ENCODE data around the gene NPC1.

The NPC1 gene

DNA sequence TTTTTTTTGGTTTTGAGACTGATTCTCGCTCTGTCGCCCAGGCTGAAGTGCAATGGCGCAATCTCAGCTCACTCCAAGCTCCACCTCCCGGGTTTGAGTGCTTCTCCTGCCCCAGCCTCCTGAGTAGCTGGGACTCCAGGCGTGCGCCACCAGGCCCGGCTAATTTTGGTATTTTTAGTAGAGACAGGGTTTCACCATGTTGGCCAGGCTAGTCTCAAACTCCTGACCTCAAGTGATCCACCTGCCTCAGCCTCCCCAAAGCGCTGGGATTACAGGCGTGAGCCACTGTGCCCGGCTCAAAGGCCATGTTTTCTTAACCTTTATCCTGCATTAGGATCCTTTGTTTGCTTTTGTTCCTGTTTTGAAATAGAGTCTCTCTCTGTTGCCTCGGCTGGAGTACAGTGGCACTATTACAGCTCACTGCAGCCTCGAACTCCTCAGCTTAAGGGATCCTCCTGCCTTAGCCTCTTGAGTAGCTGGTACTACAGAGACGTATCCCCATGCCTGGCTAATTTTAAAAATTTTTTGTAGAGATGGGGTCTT lies 41.0 kb downstream of the NPC1 start:
- DNase-seq = no peak

DNA sequence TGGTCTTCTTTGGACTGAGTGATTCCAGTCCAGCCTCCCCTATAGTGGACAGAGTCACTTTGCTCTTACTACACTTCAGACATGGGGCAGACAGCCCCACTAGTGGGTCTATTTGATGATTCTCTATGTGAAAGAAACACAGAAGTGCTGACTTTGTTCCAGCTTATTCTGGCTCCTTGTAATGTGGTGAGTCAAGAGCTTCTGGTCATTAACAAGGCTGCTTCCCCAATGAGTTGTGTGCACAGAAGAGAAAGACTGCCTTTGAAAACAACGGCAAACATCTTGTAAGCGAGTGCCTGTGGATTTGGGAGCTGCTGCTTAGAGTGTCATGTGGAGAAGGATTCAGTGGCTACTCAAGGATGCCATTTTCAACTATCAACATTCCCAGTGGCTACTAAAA lies 43.8 kb downstream of the NPC1 start:
- no peak for DNase-seq

DNA sequence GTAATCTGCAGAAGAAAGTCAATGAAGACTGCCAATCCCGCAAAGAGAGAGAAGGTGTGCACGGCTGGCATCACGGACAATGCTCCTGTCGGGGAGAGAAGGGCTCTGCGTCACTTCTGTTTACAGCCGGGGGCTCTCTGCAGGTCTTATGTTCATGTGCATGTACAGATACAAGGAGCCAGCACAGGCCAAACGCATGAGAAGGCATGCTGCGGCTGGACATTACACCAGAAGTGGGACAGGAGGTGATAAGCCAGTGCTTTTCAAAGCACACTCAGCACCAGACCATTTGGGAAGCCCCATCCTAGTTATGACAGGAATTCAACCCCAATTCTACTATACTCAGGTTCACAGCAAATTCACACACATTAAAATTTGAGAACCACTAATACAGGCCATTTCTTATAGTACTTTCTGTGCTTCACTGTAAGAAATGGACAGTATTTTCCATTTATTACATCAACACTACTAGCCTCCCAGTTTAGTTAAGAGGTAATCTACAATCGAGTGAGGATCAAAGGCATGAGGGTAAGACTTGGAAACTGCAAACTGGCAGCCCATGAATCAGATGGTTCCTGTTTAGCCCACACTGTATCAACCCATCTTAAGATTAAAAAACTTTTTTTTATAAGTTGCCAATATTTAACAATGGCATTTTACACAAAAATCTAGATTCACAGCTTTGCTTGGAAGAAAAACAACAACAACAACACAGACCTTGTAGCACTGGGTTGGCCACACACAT lies 44.8 kb downstream of the NPC1 start:
- DNase-seq = no peak

DNA sequence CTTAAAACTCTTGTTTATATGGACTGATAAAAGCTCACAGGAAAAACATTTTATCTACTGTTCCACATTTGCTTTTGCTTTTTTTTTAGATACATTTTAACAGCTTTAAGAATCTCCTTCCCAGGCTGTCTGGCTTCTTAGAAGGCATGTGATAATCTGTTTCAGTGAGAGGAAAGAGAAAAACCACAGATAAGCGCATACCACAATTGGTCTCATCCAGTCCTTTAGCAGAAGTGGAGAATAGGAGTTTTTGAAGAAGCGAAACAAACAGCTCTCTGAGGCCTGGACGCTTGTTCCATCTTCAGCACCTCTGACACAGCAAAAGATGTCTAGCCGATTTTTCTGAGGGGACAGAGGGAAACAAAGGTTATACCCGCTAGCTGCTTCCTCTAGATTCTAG lies 45.4 kb downstream of the NPC1 start:
- DNase-seq = no peak

DNA sequence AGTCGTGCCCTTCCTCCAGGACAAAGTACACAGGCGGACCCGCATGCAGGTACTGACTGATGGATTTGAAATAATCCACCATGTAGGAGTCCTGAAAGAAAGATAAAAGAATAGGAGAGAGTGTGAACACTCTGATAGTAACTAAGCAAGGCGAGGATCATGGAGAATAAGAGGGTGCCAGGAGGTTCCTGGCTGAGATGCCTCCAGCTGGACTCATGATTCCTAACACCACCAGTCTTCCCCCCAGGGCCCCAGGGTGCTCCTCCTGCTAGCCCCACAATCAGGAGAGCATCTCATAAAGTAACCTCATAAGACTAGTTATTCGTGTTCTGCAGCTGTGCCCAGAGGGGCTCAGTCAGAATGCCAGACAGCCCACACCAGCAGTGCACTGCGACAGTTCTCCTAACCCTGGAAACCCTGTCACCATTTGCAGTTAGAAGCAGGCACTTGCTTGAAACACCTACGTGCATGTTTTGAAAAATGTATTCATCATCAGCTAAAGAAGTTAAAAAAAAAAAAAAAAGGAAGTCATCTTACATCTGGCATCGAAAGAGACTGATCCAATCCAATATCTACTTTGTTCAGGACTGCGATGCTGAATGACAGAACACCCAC lies 46.3 kb downstream of the NPC1 start:
- DNase-seq = no peak

DNA sequence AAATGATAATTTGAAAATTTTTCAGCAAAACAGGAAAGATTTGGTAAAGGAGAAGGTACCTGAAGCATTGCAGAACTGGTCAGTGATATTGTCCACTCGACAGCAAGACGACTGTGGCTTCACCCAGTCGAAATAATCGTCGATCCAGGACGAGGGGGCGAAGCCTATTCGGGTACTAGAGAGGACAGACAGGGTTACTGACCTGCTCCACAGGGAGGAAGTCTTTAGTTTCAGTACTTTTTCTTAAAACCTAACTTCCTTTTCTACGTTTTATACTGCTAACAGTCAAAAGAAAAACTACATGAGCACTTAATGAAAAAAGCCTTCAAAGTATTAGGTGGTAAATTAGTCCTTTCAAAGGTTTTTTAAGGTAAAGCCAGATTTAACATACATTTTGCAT lies 47.0 kb downstream of the NPC1 start:
- DNase-seq = no peak

DNA sequence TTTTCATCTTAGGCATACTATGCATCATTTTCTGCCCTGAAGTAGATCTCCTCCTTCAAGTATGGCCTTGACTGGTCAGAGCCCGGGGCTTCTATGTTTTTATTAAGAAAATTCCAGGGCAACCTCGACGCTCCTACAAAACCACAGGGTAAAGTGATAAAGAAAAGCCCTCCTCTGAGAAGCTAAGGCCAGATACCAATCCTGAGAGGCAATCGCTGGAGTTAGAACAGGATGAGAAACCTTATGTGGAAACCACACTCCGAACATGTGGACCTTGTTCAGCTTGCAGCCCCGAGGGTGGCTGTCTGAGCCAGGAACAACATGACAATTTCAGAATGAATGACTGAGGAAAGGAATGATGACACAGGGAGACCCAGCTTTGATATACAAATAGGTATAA lies 47.4 kb downstream of the NPC1 start:
- no peak for DNase-seq

DNA sequence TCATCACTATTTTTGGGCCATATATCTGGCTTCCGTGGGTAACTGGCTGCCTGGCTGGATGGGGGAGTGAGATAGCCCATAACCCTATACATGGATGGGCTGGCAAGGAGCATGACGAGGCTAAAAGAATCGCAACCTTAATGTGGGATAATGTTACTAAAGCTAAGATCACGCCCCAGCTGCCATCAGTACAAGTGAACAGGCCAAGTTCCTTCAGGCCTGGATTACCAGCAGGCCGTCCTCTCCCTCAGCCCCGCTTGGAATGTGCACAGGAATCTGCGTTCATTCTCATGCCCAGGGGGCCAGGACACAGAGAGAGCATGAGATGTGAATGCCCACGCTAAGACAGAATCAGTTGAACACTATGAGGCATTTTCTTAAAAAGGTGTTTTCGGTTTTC lies 48.3 kb downstream of the NPC1 start:
- no peak for DNase-seq

DNA sequence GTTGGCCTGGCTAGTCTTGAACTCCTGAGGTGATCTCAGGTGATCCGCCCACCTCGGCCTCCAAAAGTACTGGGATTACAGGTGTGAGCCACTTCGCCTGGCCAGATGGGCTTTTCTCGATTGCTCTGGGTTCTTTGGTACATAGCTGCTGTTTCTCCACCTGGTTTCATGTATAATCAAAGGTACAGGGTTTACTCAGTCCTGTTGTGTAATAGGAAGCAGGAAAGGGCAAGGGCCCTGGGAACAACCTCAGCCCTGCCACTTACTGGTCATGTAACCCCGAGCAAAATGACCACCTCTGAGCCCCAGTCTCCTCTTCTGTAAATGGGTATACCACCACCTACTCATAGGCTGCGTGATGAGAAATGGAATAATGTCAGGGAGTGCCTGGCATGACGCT lies 49.0 kb downstream of the NPC1 start:
- DNase-seq = no peak

DNA sequence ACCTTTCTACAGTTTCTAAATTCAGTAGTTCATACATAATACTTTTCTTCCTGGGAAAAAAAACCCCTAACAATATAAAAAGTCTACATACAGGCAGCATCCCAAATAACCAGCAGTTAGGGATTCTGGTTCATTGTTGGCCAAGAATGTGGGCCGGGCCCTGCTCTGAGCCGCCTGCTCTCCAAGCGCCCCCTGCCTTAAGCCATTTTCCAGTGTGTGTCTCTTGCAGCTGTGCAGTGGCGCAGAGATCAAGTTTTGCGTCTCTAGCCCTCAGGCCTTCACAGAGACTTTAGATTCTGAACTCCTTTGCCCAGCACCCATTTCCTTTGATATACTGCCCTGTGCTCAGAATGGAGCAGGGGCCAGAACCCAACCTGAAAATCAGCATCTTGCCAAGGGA lies 50.1 kb downstream of the NPC1 start:
- no peak for DNase-seq

DNA sequence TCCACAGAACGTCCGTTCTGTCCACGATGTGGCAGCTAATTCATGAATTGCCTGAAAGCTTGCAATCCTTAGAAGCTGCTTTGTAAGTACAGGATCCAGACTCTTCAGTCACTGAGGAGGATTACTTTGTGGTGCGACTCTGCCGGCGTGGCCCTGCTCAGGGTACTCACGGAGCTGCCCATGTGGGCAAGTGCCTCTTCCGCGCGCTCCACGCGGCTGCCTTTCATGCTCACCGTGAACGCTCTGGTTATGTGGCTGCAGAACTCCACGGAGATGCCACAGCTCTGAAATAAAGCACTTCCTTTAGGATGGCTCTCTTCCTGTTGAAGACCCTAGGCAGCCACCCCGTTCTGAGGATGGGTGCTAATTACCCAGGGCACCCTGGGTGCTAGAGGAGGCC lies 52.0 kb downstream of the NPC1 start:
- no peak for DNase-seq

DNA sequence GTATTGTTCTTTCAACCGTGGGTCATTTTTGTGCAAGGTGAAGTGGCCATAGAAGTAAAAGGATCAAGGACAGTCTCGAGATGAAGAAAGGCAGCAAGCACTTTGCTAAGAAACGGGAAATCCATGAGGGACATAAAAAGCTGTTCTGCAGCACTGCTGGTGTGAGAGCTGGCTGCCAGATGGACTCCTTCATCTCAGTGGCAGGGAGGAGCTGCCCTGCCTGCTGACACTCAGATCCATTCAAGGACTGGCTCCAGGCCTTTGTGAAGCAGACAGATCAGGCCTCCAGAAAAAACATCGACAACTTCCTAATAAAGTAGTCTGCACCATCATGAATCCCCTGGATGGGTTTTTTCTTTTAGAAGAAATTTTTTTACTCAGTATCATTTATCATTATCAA lies 53.5 kb downstream of the NPC1 start:
- DNase-seq = no peak

DNA sequence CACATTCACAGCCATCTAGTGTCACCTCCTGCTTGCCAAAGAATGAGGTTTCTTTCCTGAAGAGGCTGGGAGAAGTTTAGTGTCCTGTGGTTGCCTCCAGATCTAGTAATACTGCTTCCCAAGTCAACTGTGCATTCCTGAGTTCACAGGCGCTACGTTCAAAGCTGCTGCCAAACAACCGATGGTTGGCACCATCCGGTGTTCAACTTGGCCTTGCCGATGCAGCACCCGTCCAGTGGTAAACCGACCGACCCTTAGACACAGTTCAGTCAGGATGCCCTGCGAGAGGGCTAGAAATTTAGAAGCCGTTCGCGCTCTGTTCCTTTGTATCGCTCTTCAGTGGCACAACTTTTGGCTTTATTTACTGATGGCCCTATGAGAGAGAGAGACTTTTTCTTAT lies 54.4 kb downstream of the NPC1 start:
- DNase-seq = no peak

DNA sequence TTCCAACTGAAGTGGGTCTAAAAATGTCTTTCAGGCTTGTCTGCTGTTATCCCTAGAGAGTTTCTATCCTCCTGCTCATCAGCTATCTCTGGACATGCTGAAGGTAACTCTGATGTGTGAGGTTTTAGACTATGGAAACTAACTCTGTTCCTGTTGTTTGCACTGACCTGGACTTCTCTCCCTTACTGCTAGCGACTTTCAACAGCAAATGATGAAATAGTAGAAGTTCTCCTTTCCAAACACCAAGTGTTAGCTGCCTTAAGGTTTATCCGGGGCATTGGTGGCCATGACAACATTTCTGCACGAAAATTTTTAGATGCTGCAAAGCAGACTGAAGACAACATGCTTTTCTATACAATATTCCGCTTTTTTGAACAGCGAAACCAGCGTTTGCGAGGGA lies 56.1 kb downstream of the NPC1 start:
- DNase-seq = no peak

DNA sequence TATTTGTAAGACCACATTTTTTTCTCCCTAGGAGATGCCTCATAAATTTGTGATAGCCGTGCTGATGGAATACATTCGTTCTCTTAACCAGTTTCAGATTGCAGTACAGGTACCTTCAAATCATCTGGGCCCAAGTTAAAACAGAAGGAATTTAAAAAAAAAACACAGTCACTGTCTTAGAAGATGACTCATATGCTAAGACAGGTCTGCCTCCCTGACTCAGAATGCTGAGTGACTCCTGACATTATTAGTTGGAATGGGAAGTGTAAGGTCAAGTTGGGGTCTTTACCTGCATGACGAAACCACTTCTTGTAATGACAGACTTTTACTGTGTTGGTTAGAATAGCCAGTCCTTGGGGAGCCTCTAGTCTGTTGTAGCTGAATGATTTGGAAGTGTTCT lies 56.7 kb downstream of the NPC1 start:
- no peak for DNase-seq

DNA sequence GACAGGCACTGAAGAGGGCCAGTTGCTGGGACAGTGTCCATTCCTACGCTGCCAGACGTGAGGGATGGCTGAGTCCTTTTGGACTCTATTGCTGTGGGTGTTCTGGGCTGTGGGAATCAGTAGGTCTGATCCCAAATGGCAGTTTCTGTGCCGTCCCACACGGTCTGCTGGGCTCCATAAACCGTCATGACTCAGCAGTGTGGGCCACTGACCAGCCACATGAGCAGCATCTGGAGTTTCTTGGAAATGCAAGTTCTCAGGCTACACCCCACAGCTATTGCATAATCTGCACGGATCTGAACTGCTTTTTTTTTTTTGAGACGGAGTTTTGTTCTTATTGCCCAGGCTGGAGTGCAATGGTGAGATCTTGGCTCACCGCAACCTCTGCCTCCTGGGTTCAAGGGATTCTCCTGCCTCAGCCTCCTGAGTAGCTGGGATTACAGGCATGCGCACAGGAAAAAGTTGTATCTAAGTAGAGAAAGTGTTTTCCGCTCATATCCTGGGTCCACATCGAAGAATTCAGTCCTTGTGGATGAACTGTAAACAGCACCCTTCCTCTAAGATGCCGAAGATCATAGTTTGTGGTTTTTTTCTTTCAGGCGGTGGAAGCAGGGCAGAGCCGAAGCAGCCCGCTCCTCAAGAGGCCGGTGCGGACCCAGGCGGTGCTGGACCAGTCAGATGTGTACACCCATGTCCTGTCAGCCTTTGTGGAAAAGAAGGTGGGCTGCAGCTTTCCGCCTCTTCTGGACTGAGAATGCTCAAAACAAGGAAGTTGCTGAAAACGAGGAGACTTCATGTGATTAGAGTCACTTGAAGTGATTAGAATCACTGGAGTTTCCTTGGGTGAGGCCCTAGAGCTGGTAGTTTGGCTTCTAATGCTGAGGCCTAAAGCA lies 57.5 kb downstream of the NPC1 start:
- DNase-seq = no peak

DNA sequence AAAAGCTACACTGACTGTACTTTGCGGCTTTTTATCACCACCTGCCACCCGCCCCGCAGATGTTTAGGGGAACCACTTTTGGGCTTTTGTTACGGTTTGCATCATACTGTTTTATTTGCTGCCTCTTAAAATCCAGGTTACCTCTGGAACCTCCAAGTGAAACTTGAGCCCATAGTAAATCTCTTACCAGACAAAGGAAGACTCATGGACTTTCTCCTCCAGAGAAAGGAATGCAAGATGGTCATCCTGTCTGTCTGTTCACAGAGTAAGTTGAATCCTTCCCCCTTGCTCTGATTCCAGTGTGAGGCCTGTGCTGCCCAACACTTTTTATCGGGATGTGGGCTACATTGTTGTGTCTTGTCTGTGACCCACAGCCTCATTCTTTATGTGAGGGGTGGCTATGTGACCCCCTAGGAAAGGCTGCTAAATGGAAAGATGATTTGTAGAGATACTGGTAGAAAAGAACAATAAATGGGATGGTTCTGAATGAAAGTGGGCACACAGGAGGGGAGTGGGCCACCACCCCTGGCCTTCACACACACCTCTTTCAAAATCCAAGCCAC lies 59.7 kb downstream of the NPC1 start:
- no peak for DNase-seq

DNA sequence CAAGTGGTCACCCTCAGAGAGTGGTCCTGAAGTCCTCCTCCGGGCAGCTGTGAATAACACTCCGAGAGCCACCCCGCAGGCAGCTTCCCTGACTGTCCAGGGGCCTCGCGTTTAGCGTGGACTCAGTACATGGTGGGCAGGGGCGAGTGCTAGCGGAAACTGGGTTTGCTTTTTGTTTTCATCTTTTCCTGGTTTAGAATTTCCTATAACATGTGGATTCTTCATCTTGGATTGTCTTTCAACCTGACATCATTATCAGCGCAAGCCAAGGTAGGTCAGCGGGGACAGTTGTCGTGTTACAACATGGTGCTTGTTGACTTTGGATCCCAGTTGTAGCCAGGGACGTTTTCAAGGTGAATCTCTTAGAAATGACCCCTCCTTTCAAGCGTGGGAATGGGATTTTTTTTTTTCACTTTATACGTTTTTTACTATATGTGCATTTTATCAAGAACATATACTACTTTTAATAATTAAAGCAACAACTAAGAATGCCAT lies 62.0 kb downstream of the NPC1 start:
- no peak for DNase-seq

DNA sequence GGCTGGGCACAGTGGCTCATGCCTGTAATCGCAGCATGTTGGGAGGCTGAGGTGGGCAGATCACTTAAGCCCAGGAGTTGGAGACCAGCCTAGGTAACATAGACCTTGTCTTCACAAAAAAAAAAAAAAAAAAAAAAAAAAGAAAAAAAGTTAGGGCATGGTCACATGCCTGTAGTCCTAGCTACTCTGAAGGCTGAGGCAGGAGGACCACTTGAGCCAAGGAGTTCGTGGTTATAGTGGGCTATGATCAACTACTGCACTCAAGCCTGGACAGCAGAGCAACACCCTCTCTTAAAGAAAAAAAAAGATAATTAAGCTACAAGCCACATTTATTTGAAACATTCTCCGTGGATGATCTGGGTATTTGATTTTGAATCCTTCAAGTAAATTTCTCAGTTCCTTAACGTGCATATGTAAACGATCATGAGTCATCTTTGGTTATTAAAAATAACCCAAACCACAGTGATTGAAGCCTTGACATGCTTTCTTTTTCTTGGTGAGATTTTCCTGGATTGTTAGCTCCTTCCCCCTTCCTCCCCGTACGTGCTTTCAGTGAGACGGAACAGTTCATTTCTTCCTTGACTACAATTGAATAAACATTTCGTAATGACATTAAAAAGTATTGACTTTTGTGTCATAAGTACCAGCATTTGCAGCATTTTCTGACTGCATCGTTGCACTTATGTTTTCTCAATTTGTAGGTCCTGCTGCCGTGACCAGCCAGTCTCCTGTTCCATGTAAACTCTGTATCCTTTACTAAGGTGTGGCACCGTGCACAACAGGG lies 62.7 kb downstream of the NPC1 start:
- DNase-seq = no peak

DNA sequence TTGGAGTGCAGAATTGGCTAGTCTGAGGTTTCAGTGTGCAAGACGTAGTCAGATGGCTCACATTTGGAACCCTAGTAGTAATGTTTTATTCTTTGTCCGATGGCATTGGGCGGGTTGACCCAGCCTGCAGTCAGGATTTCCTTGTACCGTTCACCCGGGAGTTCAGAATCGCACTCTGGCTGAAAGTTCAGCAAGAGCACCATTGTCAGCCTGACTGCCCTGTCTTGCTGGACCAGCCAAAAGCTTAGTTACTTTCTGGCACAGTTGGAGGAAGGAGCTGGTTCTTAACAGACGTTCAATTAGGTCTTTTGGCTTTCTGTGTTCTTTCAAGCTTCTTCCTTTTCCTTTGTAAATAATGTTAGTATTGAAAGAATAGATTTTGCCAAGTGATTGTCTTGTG lies 64.4 kb downstream of the NPC1 start:
- no peak for DNase-seq

DNA sequence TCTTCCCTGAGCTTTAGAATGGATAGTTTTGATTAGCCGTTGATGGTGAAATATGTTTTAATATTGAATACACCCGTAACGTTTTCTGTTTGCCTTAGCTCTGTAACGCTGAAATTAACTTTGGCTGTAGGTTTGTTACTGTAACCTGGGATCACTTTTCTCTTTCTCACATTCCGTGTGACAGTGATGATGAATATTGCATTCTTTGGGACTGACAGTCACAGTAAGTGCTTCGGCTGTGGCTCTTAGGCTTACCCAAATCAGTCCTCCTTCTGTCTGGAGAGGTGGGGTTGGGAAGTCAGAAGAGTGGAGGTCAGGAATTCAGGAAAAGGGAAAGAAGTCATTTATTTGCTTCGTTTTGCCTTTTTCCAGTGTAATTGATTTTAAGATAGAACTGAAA lies 65.0 kb downstream of the NPC1 start:
- no peak for DNase-seq

DNA sequence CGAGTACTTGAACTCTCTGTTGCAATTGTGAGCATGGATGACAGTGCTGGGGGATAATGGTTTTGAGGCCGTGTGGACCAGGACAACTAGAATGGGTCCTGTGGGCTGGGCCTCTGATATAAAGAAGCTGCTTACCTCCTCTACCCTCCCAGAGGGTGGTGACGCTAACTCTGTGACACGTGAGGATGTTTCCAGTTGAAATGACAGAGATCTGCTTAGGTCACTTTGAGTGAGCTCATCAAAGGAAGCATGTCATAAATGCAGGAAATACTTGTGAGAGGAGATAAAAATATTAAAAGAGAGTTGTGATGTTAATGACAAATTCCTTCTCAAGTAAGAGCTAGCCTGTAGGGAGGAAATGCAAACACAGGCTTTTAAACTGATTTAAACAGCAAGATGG lies 66.6 kb downstream of the NPC1 start:
- DNase-seq = no peak

All from NCI-H2227 treated with DMSO at 0.1 percent for 48 hours (cell line).